HG02588 (cell line): Measurements from ENCODE around the gene ALG1.
A peak's percentile ranks its signal among the peaks of the same experiment; 100 is the strongest.

ENCODE experiments used
- ATAC-seq: cut with Tn5 transposase; IDR thresholded peaks from one replicate; pipeline ENCODE4 v1.9.1; 2021; ENCODE audit warnings: mild to moderate bottlenecking, moderate library complexity; ENCODE audit not compliant: unreplicated experiment

ALG1 gene, protein sequence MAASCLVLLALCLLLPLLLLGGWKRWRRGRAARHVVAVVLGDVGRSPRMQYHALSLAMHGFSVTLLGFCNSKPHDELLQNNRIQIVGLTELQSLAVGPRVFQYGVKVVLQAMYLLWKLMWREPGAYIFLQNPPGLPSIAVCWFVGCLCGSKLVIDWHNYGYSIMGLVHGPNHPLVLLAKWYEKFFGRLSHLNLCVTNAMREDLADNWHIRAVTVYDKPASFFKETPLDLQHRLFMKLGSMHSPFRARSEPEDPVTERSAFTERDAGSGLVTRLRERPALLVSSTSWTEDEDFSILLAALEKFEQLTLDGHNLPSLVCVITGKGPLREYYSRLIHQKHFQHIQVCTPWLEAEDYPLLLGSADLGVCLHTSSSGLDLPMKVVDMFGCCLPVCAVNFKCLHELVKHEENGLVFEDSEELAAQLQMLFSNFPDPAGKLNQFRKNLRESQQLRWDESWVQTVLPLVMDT

DNA sequence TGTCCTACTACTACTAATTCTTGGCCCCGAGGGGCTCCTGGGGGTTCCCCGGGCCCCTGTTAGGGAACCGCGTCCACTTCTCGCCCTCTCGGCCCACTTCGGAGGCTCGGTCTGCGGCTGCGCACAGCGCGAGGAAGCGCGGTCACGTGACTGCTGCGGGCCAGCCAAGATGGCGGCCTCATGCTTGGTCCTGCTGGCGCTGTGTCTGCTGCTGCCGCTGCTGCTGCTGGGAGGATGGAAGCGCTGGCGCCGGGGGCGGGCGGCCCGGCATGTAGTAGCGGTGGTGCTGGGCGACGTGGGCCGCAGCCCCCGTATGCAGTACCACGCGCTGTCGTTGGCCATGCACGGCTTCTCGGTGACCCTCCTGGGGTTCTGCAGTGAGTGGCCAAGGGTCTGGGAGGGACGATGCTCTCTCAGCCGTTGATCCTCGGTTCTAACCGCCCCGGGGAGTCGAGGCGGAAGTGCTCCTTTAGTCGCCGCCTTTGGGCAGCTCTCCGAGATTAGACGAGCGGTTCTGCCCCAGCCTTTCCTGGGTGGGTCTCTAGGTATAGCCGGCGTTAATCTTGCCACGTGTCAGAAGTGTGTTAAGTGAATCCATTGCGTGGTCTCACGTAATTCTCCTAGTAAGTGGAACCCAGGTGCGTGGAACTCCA is at the start of gene ALG1:
TSS of gene ALG1 (plus strand) at position 163 of the 653 bp plus-strand sequence. CDS start at position 170, 7 bp downstream.
- peak; percentile 77 for ATAC-seq

DNA sequence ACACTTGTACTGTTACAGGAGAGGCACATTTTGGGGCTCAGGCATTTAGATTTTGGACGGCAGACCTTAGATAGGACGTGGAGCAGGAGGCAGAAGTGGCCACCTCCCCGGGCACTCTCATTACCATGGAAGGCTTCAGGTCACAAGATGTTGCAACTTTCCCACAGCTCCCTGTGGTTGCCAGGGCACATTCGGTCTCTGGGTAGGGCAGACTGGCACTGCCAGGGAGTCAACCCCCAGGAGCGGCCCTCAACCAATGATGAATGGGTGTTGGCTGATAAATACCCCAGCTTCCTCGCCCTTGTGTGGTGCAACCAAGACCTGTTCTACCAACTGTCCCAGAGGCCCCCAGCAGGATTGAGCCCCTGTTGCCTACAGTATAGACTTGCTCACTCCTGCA is 49.1 kb upstream of the ALG1 start:
- ATAC-seq, result no peak

DNA sequence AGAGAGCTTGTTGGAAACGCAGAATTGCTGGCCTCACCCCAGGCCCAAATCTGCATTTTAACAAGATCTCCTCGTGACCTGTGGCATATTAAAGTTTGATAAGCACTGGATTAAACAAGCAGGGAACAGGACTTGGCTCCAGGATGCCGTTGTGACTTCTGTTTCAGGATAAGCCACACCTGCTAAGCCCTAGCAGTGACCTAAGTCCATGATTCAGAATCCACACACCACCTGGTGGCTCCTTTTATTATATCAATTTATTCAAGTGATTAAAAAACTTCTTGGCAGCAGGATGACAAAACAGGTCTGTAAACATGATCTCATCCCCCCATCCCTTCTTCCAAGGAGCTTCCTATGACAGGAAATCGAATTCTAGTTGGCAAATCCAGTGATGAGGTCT is 47.0 kb upstream of the ALG1 start:
- no peak for ATAC-seq

DNA sequence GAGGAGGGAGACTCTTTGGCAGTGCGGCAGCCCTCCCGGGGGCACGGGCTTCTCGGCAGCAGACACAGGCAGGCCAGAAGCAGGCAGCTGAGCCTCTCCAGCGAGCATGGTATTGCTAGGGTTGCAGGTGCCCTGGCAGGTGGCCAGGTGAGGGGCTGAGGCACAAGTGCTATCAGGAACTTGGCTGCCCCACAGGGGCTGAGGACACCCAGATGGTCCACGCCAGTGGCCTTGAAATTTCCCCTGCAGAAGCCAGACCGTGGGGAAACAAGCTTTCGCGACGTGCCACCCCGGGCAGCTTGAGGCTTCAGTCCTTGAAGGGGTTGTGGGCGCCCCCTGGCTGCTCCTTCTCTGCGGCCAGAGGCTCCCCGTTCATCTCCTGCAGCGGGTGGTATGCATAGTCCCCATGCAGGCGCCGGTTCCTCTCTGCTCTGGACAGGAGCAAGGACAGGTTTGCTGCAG is 46.4 kb upstream of the ALG1 start:
- ATAC-seq, result no peak

DNA sequence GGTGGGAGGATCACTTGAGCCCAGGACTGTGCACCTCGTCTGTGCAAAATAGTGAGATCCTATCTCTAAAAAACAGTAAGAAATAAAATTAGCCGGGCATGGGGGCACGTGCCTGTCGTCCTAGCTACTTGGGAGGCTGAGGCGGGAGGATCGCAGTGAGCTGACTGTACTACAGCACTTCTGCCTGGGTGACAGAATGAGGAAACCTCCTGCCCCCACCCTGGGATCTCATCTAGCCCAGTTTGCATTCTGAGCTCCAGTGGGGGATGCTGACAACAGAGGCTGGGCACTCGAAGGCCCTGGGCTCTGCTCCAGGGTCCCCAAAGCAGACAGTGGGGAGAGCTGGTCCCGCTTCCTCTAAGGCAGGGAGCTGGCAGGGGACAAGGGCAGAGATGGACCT is 45.0 kb upstream of the ALG1 start:
- ATAC-seq, result no peak

DNA sequence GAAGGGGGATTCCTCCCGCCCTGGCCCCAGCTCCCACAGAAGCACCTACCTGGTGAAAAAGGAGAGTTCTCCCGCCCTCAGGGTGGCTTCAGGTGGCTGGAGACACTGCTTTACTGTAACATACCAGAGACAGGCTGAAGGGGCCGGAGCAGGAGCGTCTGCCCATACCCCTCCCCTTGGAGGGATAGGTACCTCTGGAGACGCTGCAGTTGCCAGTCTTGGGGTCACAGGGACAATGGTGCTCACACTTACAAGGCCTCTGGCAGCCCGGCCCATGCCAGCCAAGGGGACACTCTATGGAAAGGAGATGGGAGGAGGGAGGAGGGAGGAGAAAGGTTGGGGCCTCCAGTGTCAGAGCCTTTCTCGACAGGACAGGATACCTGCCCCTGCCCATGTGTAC is 44.6 kb upstream of the ALG1 start:
- ATAC-seq, result no peak

DNA sequence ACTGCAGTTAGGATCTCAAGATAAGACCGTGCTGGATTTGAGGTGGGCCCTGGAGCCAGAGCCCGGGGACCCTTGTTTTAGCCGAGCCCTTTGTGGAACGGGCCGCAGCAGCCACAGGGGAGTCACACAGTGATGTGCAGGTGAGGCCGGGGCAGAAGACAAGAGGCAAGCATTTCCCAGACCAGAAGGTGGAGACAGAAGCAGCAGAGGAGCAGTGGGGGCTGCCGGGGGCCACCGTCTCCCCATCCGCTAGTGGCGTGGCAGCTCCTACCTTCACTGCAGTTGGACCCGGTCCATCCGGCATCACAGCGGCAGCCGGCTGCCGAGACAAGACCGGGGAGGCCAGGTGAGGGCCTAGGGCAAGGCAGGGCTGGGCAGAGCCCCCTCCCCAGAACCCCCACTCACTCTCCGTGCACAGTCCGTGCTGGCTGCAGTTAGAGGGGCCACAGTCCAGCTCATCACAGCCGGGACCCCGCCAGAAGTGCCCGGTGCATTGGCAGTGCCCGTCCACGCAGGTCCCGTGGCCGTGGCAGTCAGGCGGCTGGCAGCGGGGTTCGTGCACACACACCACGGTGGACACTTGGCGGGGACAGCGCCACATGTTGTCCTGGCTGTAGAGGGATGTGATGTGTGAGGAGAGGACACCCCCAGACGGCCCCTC is 43.9 kb upstream of the ALG1 start:
- ATAC-seq, result no peak

DNA sequence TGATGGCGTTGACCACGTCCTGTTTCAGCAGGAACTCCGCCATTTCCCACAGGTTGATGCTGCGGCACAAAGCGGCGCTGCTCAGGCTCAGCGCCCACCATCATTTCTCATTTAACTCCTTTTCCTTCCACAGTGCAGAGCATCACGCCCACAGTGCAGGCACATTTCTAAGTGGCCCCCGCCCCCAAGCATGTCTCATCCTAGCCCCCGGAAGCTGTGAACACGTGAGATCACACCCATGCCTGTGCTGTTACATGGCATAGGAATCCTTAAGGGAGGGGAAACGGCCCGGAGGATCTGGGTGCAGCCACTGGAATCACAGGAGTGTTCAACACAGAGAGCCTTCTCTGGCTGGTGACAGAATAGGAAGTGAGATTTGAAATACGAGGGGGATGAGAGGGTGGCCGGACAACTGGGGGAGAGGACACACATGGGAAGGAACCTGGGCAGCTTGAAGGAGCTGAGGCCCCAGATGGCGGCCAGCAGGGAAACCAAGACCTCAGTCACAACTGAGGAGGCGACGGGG is 42.6 kb upstream of the ALG1 start:
- no peak for ATAC-seq

DNA sequence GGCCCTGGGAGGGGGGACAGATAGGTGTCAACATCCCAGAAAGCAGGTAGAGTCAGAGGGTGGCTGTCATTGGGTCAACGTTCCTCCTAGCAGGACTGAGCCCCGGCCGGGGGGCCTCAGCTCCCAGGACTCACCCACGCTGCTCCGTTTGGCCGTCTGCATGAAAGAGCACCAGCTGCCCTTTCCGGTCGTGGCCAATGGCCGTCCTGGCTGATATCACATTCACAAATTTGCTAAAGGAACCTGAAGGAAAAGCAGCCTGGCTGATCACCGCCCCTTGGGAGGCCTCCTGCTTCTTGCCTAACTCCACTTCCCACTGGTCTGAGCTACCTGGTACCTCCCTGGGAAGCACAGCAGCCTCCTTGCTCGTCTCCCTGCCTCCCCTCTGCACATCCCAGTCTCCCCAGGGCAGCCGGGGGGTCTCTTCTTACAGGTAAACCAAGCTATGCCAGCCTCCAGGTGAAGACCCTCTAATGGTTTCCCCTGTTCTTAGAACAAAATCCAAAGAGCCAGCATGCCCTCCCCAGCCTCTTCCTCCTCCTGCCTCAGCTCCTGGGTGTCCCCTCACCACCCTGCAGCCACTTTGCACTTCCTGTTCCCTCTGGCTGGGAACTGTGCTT is 41.3 kb upstream of the ALG1 start:
- ATAC-seq, result no peak

DNA sequence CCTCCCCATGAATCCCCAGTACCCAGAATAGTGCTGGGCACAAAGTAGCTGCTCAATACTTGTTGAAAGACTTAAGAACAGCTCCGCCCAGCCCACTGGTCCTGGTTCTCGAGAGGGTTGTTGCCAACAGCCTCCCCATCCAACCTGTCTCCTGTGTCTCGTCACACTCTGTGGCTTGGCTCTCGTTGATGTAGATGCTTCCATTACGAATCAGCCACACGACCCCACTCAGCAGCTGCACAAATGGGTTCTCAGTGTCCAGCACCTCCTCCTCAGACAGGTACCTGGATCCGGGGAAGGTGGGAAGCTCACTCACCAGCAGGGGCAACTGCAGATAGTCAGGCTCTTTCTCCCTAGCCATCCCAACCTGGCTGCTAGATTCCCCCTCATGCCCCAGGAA is 40.0 kb upstream of the ALG1 start:
- ATAC-seq, result no peak

DNA sequence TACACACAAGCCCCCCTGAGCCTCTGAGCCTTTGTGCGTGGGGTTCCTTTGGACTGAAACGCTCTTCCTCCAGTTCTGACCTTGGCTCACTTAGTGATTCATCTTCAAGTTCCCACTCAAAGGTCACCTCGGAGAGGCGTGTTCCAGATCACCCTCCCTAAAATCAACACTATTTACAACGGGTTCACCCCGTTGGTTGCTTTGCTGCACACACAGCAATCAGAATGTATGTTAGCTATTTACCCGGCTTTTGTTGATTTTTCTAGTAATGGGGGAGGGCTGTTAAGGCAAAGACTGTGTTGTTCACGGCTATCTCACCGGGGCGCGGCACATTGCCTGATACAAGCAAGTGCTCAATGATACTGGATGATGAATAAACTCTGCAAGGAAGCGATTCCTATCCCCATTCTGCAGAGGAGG is 38.9 kb upstream of the ALG1 start:
- no peak for ATAC-seq

DNA sequence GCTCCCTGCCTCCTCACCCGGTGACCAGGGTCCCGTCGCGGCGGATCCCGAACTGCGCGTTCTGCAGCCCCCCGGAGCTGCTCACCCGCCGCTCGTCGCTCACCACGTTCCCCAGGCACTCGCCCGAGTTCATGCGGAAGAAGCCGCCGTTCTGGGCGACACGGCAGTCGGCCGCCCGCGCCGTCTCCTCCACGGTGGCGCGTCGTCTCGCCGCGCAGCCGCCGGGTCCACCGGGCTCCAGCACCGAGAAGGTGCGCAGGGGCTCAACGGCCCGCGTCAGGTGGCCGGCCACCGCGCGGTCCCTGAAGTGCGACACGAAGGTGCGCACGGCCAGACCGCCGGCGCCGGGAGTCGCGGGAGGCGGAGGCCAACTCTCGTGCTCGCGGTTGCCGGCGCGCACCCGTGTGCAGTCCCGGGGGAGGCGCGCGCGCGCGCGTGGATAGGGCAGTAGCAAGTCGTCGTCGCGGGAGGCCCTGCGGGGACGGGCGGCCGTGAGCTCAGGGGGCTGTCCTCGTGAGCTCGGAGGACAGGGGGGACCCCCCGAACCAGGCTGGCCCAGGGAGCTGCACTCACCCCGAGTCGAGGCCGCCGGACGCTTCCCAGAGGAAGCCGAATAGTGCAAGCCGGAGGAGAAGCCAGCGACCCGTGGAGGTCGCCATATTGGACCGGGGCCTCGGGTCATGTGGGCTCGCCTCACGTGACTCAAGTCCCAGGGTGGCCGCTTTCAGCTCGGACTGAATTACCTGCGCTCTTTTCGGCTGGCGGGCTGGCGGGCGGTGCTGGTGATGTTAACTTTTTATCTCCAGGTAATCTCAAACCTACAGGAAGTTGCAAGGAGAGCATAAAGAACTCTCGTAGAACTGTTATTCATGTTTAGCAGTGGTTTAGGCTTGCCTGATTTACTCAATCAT is 38.1 kb upstream of the ALG1 start, which contains the start of gene NAGPA:
TSS of gene NAGPA (minus strand) at position 680 of the 911 bp plus-strand sequence. CDS start at position 659, 21 bp downstream.
- ATAC-seq, result peak; percentile 86

DNA sequence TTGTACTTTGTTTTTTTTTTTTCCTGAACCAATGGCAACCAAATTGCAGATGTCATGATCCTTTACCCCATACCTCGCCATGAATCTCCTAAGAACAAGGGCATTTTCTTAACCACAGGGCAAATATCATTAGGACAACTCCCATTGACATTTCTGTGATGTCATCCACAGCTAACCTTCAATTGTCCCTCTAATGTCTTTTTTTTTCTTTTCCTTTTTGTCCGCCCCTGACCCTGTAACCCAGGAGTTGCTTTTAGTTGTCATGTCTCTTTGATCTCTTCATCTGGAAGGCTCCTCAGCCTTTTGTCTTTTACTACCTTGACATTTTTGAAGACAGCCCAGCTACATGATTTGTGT is 37.5 kb upstream of the ALG1 start:
- no peak for ATAC-seq

DNA sequence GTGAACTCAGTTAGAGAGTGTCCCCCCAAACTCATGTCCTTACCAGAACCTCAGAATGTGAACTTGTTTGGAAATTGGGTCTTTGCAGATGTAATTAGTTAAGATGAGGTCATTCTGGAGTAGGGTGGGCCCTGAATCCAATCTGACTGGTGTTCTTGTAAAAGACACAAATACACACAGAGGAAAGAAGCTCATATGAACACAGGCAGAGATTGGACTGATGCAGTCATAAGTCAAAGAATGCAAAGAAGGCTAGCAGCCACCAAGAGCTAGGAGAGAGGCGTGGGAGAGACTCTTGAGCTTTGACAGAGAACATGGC is 35.8 kb upstream of the ALG1 start:
- no peak for ATAC-seq

DNA sequence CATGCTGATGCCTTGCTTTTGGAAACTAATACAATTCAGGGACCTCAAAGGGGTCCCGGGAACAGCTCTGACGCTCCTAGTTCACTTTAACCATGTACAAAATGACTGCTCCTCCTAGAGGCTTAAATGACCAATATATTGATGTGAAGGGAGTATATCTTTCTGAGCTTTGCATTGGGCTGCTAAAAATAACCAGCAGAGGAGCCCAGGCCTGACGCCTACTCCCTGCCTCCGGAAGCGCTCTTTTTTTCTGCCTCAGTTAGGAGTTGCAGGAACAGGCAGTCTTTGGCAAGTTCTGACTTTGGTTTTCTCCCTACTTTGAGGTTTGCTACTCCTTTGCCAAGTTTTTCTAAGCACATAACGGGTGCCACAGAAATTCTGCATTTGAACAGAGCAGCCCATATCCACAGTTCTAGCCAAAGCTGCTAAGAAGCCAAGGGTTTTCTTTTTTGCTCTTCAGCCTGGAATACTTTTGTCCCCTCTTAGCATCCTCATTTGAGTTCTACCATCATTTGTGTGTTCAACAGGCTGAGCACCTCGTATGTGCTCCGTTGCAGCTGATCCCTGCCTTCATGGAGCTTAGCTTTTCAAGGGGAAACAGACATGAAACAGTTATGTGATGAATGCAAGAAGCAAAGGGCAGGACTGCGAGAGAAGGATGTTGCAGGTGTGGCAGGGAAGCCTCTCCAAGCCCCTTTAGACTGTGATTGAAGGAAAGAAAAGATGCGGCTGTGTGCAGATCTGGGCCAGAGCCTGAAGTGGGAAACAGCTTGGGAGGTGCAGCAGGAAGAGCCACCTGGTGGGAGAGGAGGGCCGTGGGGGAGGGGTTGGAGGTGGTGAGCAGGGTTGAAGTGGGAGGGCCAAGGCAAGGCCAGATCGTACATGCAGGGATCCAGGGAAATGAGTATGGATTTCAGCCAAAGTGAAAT is 35.2 kb upstream of the ALG1 start:
- ATAC-seq, result no peak

DNA sequence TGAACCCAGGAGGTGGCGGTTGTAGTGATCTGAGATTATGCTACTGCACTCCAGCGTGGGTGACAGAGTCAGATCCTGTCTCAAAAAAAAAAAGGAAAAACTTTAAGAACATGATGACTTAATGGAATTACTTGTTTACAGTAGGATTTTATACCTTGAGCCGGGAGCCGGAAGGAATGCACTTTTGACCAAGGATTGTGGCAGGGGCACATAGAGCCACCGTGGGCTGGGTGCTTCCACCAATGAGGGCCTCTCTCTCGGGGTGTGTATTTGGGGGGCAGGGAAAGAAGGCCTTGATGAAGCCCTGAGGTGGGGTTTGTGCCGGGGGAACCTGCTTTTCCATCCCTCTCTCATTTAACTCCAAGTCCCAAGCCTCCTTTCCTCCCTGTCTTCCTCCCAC is 31.2 kb upstream of the ALG1 start:
- ATAC-seq, result no peak

DNA sequence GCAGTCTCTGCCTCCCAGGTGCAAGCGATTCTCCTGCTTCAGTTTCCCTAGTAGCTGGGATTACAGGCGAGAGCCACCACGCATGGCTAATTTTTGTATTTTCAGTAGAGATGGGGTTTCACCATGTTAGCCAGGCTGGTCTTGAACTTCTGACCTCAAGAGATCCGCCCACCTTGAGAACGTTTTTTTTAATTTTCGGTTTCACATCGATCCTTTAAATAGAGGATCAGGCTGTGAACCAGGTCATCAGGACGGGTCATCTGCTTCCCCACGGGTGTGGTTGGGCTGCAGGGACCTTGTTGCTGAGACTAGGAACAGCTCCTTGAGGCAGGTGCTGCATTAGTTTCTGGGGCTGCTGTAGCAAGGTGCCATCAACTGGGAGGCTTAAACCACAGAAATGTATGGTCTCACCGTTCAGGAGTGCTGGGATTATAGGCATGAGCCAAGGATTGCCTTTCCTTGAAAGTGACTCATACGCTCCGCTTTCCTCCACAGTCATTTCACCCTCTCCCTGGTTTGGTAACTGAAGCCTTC is 30.0 kb upstream of the ALG1 start:
- ATAC-seq, result no peak

DNA sequence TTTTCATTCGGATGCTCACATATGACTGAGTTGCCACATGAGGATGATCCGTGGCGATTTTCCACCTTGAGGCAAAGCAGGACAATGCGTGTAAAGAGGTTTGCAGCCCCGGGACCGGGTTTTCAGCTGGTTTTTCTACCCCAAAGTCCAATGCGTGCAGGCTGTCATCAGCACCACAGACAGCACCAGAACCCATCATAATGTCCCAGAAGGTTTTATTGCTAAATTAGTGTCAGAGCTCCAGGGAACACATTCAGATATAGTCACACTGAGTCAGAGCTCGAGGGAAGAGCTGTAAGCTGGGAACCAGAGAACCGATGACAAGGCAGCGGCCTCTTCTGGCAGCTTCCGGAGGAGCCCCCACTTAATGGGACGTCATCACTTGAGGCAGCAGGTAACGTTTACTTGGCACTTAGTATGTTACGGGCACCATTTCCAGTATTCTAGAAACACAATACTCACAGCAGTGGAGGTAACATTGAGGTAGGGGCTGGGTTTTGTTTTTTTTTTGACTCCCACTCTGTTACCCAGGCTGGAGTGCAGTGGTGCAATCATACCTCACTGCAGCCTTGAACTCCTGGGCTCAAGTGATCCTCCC is 29.0 kb upstream of the ALG1 start:
- ATAC-seq, result no peak
